Stimulated activated CD4-positive, alpha-beta T cell treated with anti-CD3 and anti-CD28 coated beads, Interleukin-1b, Interleukin-23, amount 100 ng/mL, for 24 hours (primary cell): ENCODE results near the gene FOXK1.

Experiments used
- DNase-seq, 4 experiments: peaks; one replicate each; pipeline ENCODE4 v3.0.0-alpha.2; 2020; ENCODE audit warnings: low read depth in 4 of 4, low spot score in 1 of 4

The FOXK1 gene

DNA sequence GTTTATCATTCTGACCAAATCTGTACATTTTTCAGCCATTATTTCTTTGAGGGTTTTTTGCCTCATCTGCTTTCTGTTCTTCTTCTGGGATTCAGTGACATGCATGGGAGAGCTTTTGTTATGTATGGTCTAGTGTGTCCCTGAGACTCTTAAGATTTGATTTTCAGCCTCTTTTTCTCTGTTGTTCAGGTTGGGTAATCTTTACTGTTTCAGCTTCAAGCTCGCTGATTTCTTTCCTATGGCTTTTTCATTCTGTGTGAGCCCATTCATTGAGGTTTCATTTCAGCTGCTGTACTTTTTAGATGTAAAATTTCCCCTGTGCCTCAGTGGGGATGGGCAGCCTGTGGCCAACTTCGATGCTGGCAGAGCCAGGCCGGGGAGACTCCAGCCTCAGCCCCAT is 38.1 kb downstream of the FOXK1 start:
- no peak for DNase-seq

- no peak for DNase-seq
Observed at GRCh38 chr7:4722308-4722707, 40.2 kb downstream of the FOXK1 start.

DNA sequence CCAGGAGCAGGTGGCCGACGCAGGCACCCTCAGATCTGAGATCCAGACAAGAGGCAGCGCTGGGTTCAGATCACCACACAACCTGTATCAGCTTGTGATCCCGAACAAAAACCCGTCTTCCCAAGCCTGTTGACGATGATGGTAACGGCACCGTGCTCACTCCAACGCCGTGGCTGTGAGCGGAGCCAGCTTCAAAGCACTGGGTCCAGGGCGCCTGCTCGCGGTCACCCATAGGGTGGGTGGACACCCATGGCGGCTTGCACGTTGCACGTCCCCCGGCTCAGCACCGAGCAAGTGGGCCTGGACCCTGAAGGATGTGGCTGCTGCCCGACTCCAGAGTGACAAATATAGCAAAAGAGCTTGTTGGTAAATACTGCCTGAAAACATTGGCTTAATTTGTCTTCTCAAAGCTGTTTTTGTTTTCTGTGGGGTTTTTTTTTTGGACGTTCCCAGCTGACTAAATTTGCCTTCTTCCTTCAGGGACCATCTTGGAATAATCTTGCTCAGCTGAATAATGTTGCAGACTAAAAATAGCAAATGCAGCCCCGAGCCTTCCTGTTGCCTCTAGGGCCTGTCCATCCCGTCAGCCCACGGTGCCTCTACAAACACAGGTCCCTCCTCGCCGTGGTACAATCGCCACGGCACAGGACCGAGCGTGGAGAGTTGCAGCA is 41.0 kb downstream of the FOXK1 start:
- no peak for DNase-seq

DNA sequence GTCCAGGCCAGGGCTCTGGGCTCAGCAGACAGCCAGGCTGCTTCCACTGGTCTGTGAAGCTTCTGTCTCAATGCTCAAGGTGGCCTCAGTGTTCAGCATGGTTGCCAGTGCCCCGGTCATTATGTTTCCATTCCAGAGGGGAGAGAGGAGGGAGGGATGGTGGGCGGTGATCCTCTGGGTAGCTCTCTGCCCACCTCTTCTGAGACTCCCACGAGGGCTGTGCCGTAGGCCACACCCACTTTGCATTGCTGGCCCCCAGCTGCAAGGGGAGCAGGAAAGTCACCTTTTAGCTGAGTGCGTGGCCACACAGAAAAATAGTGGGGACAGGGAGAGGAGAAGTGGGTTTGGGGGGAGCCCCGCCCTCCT is 42.5 kb downstream of the FOXK1 start:
- no peak for DNase-seq

- no peak for DNase-seq
Observed at GRCh38 chr7:4725014-4725849, 43.1 kb downstream of the FOXK1 start.

- DNase-seq, result no peak
Observed at GRCh38 chr7:4725850-4726450, 43.9 kb downstream of the FOXK1 start.

GRCh38 chr7:4726566-4726965 is 44.5 kb downstream of the FOXK1 start:
- no peak for DNase-seq

DNA sequence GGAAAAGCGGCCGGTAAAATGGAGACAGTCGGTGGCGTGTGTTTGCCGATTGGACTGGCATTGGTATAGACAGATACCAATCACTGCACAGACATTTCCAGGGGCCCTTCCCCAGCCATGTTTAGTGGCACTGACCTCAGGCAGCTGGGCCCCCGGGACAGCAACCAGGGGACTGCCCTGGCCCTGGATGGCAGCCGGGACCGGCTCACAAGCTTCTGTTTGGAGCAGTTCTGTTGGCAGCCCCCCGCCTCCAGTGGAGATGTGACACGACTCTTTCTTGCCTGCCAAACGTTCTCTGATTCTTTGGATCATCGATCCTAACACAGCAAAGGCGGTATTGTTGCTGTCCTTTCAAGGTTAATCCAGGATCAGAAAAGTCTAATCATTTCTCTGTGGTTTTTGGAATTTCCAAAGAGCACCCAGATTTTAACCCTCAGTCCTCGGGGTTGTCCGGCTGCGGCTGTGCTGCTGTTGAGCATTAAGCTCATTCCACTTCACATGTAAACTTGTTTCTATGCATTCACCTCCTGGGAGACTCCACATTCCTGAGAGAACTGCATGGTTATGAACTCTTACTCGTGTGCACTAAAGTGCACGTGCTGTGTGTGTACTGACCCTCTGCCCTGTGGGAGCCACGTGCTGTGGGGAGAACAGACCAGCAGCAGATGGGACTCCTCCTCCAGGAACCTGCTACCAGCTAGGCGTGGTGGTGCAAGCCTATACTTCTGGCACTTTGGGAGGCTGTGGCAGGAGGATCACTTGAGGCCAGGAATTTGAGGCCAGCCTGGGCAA is 46.0 kb downstream of the FOXK1 start:
- no peak for DNase-seq

DNA sequence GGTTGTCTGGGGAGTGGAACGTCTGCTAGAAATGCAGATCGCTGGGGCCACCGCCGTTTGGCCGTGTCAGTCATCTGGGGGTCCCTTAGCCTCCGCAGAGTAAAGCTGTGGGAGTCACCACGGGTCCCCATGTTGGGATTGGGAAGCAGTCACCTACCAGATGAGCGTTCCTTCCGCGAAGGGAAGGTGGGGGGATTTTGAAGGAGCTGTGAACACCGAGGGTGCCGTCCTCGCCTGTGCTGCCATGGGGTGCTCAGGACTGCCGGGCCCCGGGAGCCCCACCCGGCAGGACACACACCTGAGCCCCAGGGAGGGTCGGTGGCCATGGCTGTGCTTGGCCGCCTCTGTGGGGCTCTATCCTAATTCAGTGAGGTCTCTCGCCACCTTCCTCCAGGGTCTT is 47.2 kb downstream of the FOXK1 start:
- no peak for DNase-seq

- no peak for DNase-seq
Observed at GRCh38 chr7:4730276-4730675, 48.2 kb downstream of the FOXK1 start.

DNA sequence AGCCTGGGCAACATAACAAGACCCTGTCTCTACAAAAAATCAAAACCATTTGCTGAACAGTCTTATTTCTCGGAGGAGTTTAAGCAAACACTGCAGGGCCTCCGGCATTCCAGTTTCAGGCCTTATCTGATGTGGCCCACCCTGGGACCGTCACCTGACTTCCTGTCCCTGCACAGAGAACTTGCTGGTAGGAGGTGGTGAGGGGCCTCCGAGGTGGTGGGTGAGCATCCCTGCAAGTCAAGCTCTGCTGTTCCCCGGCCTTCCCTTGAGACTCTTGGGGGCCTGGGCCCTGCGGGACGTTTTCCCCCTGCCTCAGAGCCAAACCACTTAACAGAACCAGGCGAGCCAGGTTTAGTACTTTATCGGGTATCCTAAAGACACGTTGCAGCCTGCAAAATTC is 48.9 kb downstream of the FOXK1 start:
- DNase-seq, result no peak

DNA sequence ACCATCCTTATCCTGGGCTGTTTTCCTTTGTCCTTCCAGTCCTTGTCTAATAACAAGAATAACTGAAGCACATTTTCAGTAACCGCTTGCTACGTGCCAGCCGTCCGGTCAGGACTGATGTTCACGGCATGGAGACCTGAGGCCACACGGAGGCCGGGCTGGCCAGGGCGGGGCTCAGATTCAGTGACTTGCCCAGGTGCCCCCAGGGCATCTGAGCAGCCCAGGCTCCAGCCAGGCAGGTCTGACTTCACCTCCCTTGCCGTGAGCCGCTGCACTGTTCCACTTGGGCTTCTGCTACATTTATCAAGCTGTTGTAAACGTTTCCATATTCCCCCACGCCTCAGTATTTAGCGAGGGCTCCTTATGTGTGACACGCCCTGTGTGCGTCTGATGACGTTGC is 49.7 kb downstream of the FOXK1 start:
- no peak for DNase-seq

DNA sequence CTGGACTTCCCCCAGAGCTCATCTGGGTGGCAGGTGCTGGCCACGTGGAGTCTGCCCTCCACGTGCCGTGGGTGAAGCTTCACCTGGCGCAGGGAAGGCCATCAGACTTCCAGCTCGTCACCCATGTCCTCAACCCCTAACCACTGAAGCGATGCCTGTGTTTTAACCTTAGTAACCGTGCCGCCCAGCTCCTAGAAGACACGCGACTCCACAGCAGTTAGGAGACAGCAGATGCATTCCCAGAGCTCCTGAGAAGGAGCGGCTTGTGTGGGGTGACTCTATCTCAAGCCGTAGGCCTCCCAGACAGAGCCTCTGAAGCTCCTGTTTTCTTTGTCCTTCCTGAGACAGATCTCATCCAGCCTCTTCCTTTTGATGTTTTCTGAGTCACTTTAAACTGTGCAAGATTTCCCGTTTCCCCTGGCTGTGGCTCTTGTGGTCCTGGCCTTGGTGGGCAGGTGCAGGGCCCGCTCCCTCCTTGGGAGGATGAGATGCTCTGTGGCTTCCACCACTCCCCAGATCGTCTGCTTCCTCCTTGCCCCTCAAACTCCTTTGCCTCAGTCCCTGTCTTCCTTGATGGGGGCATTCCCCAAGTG is 51.9 kb downstream of the FOXK1 start:
- DNase-seq, result no peak

DNA sequence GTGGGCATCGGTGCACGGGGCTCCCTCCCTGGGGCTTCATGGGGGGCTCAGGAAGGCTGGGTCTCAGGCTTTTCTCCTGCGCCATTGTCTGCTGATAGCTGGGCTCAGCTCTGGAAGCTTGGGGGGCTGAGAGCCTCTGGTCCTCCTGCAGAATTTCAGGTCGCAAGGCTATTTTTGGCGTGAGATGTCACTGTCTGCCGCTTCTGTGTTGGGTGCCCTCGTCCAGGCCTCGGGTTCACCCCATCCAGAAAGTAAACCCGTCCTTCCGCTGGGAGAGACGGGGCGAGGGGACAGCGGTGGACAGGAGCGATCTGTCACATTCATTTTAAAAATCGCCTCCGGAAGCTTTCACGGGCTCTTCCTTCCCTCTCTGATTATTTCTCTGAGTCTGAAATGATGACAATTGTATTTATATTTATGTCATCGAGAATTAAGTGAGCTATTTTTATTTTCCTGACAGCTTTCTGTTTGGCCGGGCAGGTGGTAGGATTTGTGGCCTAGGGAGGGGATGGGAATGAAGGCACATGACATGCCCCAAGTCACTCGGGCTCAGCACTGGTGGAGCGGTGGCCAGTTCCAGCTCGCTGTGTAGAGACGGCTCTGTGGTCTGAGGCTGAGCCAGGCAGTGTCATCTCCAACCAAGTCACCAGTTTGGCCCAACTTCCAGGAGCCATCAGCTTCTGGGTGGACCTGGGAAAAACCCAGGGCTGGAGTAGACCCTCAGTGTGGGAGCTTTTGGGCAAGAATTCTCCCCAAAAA is 52.7 kb downstream of the FOXK1 start:
- DNase-seq, result no peak

- DNase-seq, result no peak
Observed at GRCh38 chr7:4737300-4737699, 55.2 kb downstream of the FOXK1 start.

DNA sequence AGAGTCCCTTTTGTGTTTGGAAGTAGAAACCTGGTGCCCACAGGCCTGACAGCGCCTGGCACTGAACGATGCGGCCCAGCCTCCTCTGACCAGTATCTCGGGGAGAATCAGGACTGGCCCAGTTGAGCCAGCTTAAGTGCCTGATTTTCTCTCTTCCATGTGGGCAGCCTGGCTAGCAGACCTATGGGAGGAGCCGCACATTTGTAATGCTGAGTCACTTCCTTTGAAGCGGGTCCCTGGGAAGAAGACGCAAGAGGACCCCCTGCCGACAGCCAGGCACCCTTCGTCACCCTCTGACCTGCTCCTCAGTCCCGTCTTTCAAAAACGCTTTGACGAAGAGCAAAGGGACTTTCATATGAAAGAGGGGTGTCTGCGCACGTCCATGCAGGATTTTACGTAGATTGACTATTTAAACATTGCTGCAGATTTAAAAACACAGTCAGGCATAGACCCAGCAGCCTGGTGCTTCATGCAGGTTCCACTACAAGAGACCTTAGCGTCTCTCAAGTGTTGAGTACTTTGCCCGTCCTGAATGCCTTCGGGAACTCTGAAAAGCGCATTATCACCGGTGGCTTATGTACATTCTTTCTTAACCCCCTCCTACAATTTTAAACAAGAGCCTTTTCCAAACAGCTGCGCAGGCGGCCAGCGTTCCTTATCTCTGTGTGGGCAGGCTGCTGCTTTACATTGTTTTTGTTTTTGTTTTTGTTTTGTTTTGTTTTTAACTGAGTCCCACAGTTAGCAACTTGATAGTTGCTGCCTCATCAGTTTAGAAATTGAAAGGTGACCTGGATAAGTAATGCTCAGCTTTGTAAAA is 56.8 kb downstream of the FOXK1 start:
- no peak for DNase-seq

GRCh38 chr7:4739528-4739992 is 57.5 kb downstream of the FOXK1 start:
- no peak for DNase-seq

- no peak for DNase-seq
Observed at GRCh38 chr7:4740796-4741195, 58.7 kb downstream of the FOXK1 start.

GRCh38 chr7:4742051-4742573 is 60.0 kb downstream of the FOXK1 start:
- DNase-seq, result no peak
